OCI-LY7 (cell line): ENCODE measurements around the gene COMMD3. TPM values are rescaled to one million over a fixed set of nuclear protein-coding genes. Genes with fewer than 3 reads are reported as not detected.

Experiments
- BruUV-seq: library from RNA; stranded (reverse); fragments of 400-500 nt; replicated peaks from 2 replicates; lab custom pipeline; 2021; lab: Mats Ljungman, UMichigan
- CTCF ChIA-PET: fragments of 300-600 bp; sonication (Branson Sonifier 250); formaldehyde crosslinking; loops from one replicate; lab custom pipeline; 2022; ENCODE audit warnings: antibody characterized with exemption; ENCODE audit not compliant: unreplicated experiment; lab: Charles Lee
- POLR2A ChIA-PET: fragments of 300-600 bp; sonication (Branson Sonifier 250); formaldehyde crosslinking; loops from one replicate; lab custom pipeline; 2022; ENCODE audit warnings: antibody characterized with exemption; lab: Charles Lee
- DNase-seq: peaks from one replicate; pipeline ENCODE4 v3.0.0-alpha.2; 2015; ENCODE audit warnings: low spot score
- H2AFZ ChIP-seq: fragments of 200-600 bp; sonication (generic), shearing (Covaris generic); 2 replicates; pipeline ENCODE4 v1.6.1; 2014; ENCODE audit warnings: mild to moderate bottlenecking, antibody characterized with exemption, low read length, moderate library complexity
- H3K27ac ChIP-seq: fragments of 200-600 bp; sonication (generic); 2 replicates; pipeline ENCODE4 v1.5.1; 2014; ENCODE audit warnings: mixed run types, low read depth, mild to moderate bottlenecking, moderate library complexity, low read length, inconsistent platforms; ENCODE audit not compliant: poor library complexity, severe bottlenecking
- H3K36me3 ChIP-seq: fragments of 200-600 bp; sonication (generic); 2 replicates; pipeline ENCODE4 v1.6.1; 2014; ENCODE audit warnings: mild to moderate bottlenecking, antibody characterized with exemption, low read length, moderate library complexity, mixed read lengths; ENCODE audit not compliant: insufficient read depth
- H3K4me1 ChIP-seq: fragments of 200-600 bp; sonication (generic); 2 replicates; pipeline ENCODE4 v1.5.1; 2014; ENCODE audit warnings: mild to moderate bottlenecking, low read length; ENCODE audit not compliant: insufficient read depth, poor library complexity, severe bottlenecking
- H3K4me2 ChIP-seq: fragments of 200-600 bp; sonication (generic); 2 replicates; pipeline ENCODE4 v1.6.1; 2014; ENCODE audit warnings: mild to moderate bottlenecking, low read length
- H3K4me3 ChIP-seq: fragments of 200-600 bp; sonication (generic); 2 replicates; pipeline ENCODE4 v1.5.1; 2014; ENCODE audit warnings: mild to moderate bottlenecking, low read depth, low read length; ENCODE audit not compliant: poor library complexity, severe bottlenecking
- H3K79me2 ChIP-seq: fragments of 200-600 bp; sonication (generic); 2 replicates; pipeline ENCODE4 v1.6.1; 2016; ENCODE audit warnings: low read depth, mild to moderate bottlenecking, low read length, moderate library complexity, mixed read lengths; ENCODE audit not compliant: insufficient read depth
- H3K9me2 ChIP-seq: fragments of 200-600 bp; sonication (generic); 2 replicates; pipeline ENCODE4 v1.6.1; 2016; ENCODE audit warnings: mild to moderate bottlenecking, low read length, mixed read lengths; ENCODE audit not compliant: insufficient read depth
- H3K9me3 ChIP-seq: fragments of 200-600 bp; sonication (generic); 2 replicates; pipeline ENCODE4 v1.6.1; 2014; ENCODE audit warnings: mild to moderate bottlenecking, mixed run types, low read length, mixed read lengths
- H4K20me1 ChIP-seq: fragments of 200-600 bp; sonication (generic); 2 replicates; pipeline ENCODE4 v1.6.1; 2014; ENCODE audit warnings: mild to moderate bottlenecking, antibody characterized with exemption, low read length, moderate library complexity, mixed read lengths; ENCODE audit not compliant: insufficient read depth
- EZH2phosphoT487 ChIP-seq: fragments of 200-600 bp; sonication (generic); IDR thresholded peaks from 2 replicates; pipeline ENCODE4 v1.6.1; 2018; ENCODE audit warnings: low read depth, borderline replicate concordance, mild to moderate bottlenecking, mixed run types, antibody characterized with exemption, low read length, moderate library complexity, mixed read lengths
- intact Hi-C: fragments of 100-400 bp; cut with micrococcal nuclease; formaldehyde crosslinking; loops from one replicate; pipeline ENCODE4 v1.10.0; 2022; ENCODE audit not compliant: unreplicated experiment
- total RNA-seq, 2 experiments: library from RNA; depleted of rRNA in 1 of 2; stranded (reverse); fragments of >200 nt in 1 of 2; shearing (Covaris generic) in 1 of 2; gene quantifications; 2 replicates each; pipeline ENCODE4 v1.2.3, GENCODE V29; 2014 to 2022
- TF ChIP-seq, protein P1 (sequence below): fragments of 200-600 bp; sonication (generic); conservative IDR thresholded peaks from 2 replicates; pipeline ENCODE4 v1.5.1; 2014; ENCODE audit warnings: mild to moderate bottlenecking, antibody characterized with exemption, low read length, moderate library complexity, mixed read lengths

The COMMD3 gene
- total RNA-seq, 2 experiments from 2014 or later = 30.1 to 50.8 TPM

DNA sequence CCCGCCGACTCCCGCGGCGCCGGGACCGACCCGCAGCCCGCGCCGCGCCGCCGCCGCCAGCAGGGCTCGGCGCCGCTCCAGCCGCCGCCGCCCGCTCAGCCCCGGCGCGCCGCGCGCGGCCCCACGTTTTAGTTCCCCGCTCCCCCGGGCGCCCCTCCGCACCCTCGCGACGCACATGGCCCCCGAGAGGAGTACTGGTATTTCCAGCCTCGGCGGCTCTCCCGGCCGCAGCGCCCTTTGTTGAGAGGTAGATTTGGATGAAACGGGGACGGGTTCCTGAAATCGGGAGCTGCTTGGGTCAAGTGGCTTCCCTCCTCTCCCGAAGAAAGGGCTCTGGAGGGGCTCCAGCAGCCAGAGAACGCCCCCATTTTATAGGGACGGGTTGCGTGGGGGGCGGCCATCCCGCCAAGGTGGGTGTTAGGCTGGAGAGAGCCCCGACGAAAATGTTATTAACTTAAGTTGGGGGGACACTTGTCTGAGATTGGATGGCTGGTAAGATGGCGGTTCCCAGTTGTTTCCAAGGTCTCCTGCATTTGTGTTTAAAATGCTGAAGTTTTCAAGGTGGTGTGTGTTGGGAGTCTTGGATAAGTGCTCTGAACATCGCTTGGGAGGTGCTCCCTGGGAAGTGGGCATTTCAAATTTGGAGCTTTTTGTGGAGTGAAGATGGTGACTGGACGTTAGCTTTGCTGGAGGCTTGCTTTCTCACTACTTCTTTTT, 5.9 kb downstream of the COMMD3 start:
- Histone ChIP-seq H3K27ac (no peak overlapping the region), H3K9me2 (no peaks in the 10 kb centered on the region), H3K4me1 (peaks cover 28% of the 10 kb centered on the region), H3K79me2 (0 out of 2 replicates have a peak, but pooled peaks cover 11% of the 10 kb centered on the region), H3K9me3 (no peaks in the 10 kb centered on the region), H3K36me3 (no peaks in the 10 kb centered on the region), H4K20me1 (peaks cover 54% of the 10 kb centered on the region), H3K4me2 (peak overlapping the region; percentile 85), H2AFZ (no peak overlapping the region), H3K4me3 (peak overlapping the region; percentile 69)
- peak; percentile 20 for DNase-seq
- TF ChIP-seq EZH2phosphoT487 = peak; percentile 100
- TF ChIP-seq, protein P1, sequence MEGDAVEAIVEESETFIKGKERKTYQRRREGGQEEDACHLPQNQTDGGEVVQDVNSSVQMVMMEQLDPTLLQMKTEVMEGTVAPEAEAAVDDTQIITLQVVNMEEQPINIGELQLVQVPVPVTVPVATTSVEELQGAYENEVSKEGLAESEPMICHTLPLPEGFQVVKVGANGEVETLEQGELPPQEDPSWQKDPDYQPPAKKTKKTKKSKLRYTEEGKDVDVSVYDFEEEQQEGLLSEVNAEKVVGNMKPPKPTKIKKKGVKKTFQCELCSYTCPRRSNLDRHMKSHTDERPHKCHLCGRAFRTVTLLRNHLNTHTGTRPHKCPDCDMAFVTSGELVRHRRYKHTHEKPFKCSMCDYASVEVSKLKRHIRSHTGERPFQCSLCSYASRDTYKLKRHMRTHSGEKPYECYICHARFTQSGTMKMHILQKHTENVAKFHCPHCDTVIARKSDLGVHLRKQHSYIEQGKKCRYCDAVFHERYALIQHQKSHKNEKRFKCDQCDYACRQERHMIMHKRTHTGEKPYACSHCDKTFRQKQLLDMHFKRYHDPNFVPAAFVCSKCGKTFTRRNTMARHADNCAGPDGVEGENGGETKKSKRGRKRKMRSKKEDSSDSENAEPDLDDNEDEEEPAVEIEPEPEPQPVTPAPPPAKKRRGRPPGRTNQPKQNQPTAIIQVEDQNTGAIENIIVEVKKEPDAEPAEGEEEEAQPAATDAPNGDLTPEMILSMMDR = no peak
- intact Hi-C loops = loop anchor here (2.0 to 5.0 kb wide), 2 partner anchors 57 to 790 kb away; partner anchors contain the start of gene MLLT10
- CTCF ChIA-PET = interaction anchor here (1.1 kb wide), 1 partner anchor 18 kb away, joined by 4 read pairs; no protein-coding TSS in a partner anchor
- no TSS peak for BruUV-seq
- POLR2A ChIA-PET = interaction anchor here (0.6 to 1.0 kb wide), 3 partner anchors 18 to 91 kb away, joined by 3 to 4 read pairs (median 3); no protein-coding TSS in a partner anchor

DNA sequence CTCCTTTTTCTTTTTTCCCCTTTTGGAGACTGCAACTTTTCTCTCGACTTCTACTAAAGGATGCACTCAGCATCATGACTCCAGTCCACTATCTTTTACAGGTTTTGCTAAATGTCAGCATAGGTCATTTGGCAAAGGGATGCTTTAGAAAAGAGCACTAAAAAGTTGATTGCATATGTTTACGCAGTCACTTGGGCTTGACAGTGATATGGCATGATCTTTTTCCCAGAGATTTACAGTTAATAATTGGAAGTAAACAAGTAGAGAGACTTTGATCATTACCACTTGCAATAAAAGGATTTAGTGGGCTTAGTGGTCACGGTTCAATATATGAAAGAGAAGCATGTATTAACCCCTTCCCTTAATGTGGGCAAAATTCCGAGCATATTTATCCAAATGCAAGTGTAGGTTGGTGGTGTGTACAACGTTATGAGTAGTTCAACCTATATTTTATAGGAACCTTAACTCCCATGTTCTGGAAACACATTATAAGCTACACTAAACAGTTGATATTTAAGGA, 6.5 kb downstream of the COMMD3 start:
- H3K4me2 ChIP-seq = peak overlapping the region; percentile 85
- no peak for DNase-seq

More for the DNA sequence above, 6.5 kb downstream of the COMMD3 start:
- H2AFZ ChIP-seq = no peak overlapping the region
- CTCF ChIA-PET = interaction anchor here (1.1 kb wide), 1 partner anchor 17 kb away, joined by 4 read pairs; no protein-coding TSS in a partner anchor
- no peak; the same call in 1 of the 2 replicates for TF ChIP-seq EZH2phosphoT487
- TF ChIP-seq, protein P1 = no peak
- no TSS peak for BruUV-seq
- intact Hi-C loops = loop anchor here (5.0 kb wide), 1 partner anchor 790 kb away; the partner anchor contains the start of gene MLLT10
- POLR2A ChIA-PET = interaction anchor here (0.6 to 1.0 kb wide), 4 partner anchors 17 to 1390 kb away, joined by 3 to 4 read pairs (median 3); no protein-coding TSS in a partner anchor
- H3K27ac ChIP-seq = no peak overlapping the region
- no peaks in the 10 kb centered on the region for H3K9me3 ChIP-seq
- peaks cover 51% of the 10 kb centered on the region for H4K20me1 ChIP-seq
- H3K4me1 ChIP-seq = peaks cover 22% of the 10 kb centered on the region
- no peak overlapping the region for H3K4me3 ChIP-seq
- H3K36me3 ChIP-seq = no peaks in the 10 kb centered on the region
- no peaks in the 10 kb centered on the region for H3K9me2 ChIP-seq
- 0 out of 2 replicates have a peak, but pooled peaks cover 5% of the 10 kb centered on the region for H3K79me2 ChIP-seq
